ENCODE data around the gene SLC39A8.

DNA sequence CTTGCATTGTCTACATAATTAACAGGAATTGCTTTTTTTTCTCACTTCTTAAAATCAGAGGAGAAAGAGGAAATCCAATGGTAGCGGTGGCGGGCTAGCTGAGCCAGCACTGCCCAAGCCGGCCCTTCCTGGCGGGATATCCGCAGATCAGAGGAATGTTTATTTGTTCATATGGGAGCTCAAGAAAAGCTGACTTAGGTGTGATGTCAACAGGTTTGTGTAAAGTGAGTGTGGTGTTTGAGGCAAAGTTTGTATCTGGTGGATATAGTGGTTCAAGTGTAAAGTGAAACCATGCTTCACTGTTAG, 466 bp upstream of the SLC39A8 start:
- TF ChIP-seq, protein P1, sequence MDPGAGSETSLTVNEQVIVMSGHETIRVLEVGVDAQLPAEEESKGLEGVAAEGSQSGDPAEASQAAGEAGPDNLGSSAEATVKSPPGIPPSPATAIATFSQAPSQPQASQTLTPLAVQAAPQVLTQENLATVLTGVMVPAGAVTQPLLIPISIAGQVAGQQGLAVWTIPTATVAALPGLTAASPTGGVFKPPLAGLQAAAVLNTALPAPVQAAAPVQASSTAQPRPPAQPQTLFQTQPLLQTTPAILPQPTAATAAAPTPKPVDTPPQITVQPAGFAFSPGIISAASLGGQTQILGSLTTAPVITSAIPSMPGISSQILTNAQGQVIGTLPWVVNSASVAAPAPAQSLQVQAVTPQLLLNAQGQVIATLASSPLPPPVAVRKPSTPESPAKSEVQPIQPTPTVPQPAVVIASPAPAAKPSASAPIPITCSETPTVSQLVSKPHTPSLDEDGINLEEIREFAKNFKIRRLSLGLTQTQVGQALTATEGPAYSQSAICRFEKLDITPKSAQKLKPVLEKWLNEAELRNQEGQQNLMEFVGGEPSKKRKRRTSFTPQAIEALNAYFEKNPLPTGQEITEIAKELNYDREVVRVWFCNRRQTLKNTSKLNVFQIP (CRISPR knock-in tag; IDR thresholded peaks at IDR 0.05; ENCODE audit: borderline replicate concordance, low read depth), result no peak
- TF ChIP-seq, protein P2, sequence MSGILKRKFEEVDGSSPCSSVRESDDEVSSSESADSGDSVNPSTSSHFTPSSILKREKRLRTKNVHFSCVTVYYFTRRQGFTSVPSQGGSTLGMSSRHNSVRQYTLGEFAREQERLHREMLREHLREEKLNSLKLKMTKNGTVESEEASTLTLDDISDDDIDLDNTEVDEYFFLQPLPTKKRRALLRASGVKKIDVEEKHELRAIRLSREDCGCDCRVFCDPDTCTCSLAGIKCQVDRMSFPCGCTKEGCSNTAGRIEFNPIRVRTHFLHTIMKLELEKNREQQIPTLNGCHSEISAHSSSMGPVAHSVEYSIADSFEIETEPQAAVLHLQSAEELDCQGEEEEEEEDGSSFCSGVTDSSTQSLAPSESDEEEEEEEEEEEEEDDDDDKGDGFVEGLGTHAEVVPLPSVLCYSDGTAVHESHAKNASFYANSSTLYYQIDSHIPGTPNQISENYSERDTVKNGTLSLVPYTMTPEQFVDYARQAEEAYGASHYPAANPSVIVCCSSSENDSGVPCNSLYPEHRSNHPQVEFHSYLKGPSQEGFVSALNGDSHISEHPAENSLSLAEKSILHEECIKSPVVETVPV (CRISPR knock-in tag; IDR thresholded peaks at IDR 0.05), result no peak
- no peak for TF ChIP-seq ZFP3 (CRISPR knock-in tag; IDR thresholded peaks at IDR 0.05)
- no peak for TF ChIP-seq GLIS3 (CRISPR knock-in tag; IDR thresholded peaks at IDR 0.05)
- TF ChIP-seq ARNTL (CRISPR knock-in tag; IDR thresholded peaks at IDR 0.05; ENCODE audit: borderline replicate concordance, low read depth), result no peak
- TF ChIP-seq TOX (CRISPR knock-in tag; IDR thresholded peaks at IDR 0.05; ENCODE audit: borderline replicate concordance), result no peak
- TF ChIP-seq, protein P3, sequence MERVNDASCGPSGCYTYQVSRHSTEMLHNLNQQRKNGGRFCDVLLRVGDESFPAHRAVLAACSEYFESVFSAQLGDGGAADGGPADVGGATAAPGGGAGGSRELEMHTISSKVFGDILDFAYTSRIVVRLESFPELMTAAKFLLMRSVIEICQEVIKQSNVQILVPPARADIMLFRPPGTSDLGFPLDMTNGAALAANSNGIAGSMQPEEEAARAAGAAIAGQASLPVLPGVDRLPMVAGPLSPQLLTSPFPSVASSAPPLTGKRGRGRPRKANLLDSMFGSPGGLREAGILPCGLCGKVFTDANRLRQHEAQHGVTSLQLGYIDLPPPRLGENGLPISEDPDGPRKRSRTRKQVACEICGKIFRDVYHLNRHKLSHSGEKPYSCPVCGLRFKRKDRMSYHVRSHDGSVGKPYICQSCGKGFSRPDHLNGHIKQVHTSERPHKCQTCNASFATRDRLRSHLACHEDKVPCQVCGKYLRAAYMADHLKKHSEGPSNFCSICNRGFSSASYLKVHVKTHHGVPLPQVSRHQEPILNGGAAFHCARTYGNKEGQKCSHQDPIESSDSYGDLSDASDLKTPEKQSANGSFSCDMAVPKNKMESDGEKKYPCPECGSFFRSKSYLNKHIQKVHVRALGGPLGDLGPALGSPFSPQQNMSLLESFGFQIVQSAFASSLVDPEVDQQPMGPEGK (CRISPR knock-in tag; IDR thresholded peaks at IDR 0.05; ENCODE audit: borderline replicate concordance), result no peak
